Osteocyte (in vitro differentiated cells): ENCODE data around the gene ATXN3L. TPM values are rescaled to one million over a fixed set of nuclear protein-coding genes. Genes with fewer than 3 reads are reported as not detected.

Experiments used
- DNase-seq: peaks from one replicate; pipeline ENCODE4 v3.0.0; 2021; ENCODE audit warnings: mixed read lengths; ENCODE audit not compliant: unreplicated experiment; ENCODE audit errors: extremely low spot score
- H3K27ac Mint-ChIP-seq: one replicate; pipeline ENCODE4 v1.8.0; 2021; ENCODE audit warnings: mild to moderate bottlenecking, mixed read lengths; ENCODE audit not compliant: unreplicated experiment
- H3K27me3 Mint-ChIP-seq: one replicate; pipeline ENCODE4 v1.8.0; 2021; ENCODE audit warnings: mixed read lengths; ENCODE audit not compliant: unreplicated experiment
- H3K36me3 Mint-ChIP-seq: one replicate; pipeline ENCODE4 v1.8.0; 2021; ENCODE audit warnings: mixed read lengths; ENCODE audit not compliant: unreplicated experiment
- H3K4me1 Mint-ChIP-seq: one replicate; pipeline ENCODE4 v1.8.0; 2021; ENCODE audit warnings: mixed read lengths; ENCODE audit not compliant: unreplicated experiment
- H3K4me3 Mint-ChIP-seq: one replicate; pipeline ENCODE4 v1.8.0; 2021; ENCODE audit warnings: mild to moderate bottlenecking, moderate library complexity, mixed read lengths; ENCODE audit not compliant: unreplicated experiment
- H3K9me3 Mint-ChIP-seq: one replicate; pipeline ENCODE4 v1.8.0; 2021; ENCODE audit warnings: mixed read lengths; ENCODE audit not compliant: unreplicated experiment
- CTCF ChIP-seq: fragments of 200-600 bp; sonication (generic); IDR thresholded peaks from 2 replicates; pipeline ENCODE4 v1.5.0; 2021; ENCODE audit warnings: antibody characterized with exemption, mild to moderate bottlenecking, moderate library complexity
- total RNA-seq: library from RNA; stranded (reverse); gene quantifications from 2 replicates; pipeline ENCODE4 v1.2.1, GENCODE V29; 2021

ATXN3L gene
- total RNA-seq, 1 donor from 2014 or later: not detected

GRCh38 chrX:13287816-13288215 lies 32.0 kb downstream of the ATXN3L start:
- Mint-ChIP-seq H3K4me3 (no peak overlapping the region), H3K4me1 (peaks cover 55% of the 10 kb centered on the region), H3K36me3 (no peaks in the 10 kb centered on the region), H3K9me3 (peaks cover 11% of the 10 kb centered on the region), H3K27ac (peak overlapping the region; percentile 81), H3K27me3 (no peaks in the 10 kb centered on the region)
- DNase-seq: no peak
- no peak for TF ChIP-seq CTCF

GRCh38 chrX:13285693-13286092 lies 34.2 kb downstream of the ATXN3L start:
- no peaks in the 10 kb centered on the region for H3K36me3 Mint-ChIP-seq
- peak overlapping the region; percentile 81 for H3K27ac Mint-ChIP-seq
- H3K4me1 Mint-ChIP-seq: peaks cover 57% of the 10 kb centered on the region
- H3K9me3 Mint-ChIP-seq: peaks cover 11% of the 10 kb centered on the region
- H3K27me3 Mint-ChIP-seq: no peaks in the 10 kb centered on the region
- TF ChIP-seq CTCF: no peak
- DNase-seq: no peak
- no peak overlapping the region for H3K4me3 Mint-ChIP-seq

GRCh38 chrX:13285229-13285628 lies 34.6 kb downstream of the ATXN3L start:
- no peak for TF ChIP-seq CTCF

GRCh38 chrX:13284570-13284969 lies 35.3 kb downstream of the ATXN3L start:
- Mint-ChIP-seq H3K9me3 (peaks cover 11% of the 10 kb centered on the region), H3K4me3 (no peak overlapping the region), H3K4me1 (peaks cover 64% of the 10 kb centered on the region), H3K36me3 (no peaks in the 10 kb centered on the region), H3K27me3 (no peaks in the 10 kb centered on the region), H3K27ac (no peak overlapping the region)
- DNase-seq: no peak
- no peak for TF ChIP-seq CTCF

More at GRCh38 chrX:13285229-13285628, 34.6 kb downstream of the ATXN3L start:
- Mint-ChIP-seq H3K9me3 (peaks cover 11% of the 10 kb centered on the region), H3K27me3 (no peaks in the 10 kb centered on the region), H3K4me1 (peaks cover 61% of the 10 kb centered on the region), H3K27ac (no peak overlapping the region), H3K36me3 (no peaks in the 10 kb centered on the region), H3K4me3 (no peak overlapping the region)
- DNase-seq: no peak

GRCh38 chrX:13283950-13284546 lies 35.8 kb downstream of the ATXN3L start:
- peaks cover 11% of the 10 kb centered on the region for H3K9me3 Mint-ChIP-seq

More at GRCh38 chrX:13283950-13284546, 35.8 kb downstream of the ATXN3L start:
- H3K4me3 Mint-ChIP-seq: no peak overlapping the region
- peaks cover 63% of the 10 kb centered on the region for H3K4me1 Mint-ChIP-seq
- no peak for TF ChIP-seq CTCF
- DNase-seq: no peak
- H3K27me3 Mint-ChIP-seq: no peaks in the 10 kb centered on the region
- H3K27ac Mint-ChIP-seq: peak overlapping the region; percentile 21
- no peaks in the 10 kb centered on the region for H3K36me3 Mint-ChIP-seq
